GM18861 (cell line): ENCODE measurements around the gene PRPF31.

ENCODE experiments used
- ATAC-seq: cut with Tn5 transposase; IDR thresholded peaks from one replicate; pipeline ENCODE4 v1.9.1; 2021; ENCODE audit not compliant: unreplicated experiment

The PRPF31 gene

DNA sequence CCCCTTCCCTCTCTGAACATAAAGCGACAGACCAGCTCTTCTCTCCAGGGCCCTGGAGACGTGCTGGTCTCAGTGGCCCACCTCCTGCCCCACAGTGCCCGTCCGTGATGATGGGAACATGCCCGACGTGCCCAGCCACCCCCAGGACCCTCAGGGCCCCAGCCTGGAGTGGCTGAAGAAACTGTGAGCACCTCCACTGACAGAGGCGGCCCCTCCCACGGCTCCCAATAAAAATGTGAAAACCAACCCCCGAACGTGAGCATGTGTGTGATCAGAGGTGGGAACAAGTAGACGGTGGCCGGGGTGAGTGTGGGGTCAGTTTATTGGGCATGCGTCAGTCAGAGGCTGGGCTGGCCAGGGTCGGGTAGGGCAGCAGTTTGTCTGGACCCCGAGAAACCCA lies 8.8 kb upstream of the PRPF31 start:
- ATAC-seq = no peak

DNA sequence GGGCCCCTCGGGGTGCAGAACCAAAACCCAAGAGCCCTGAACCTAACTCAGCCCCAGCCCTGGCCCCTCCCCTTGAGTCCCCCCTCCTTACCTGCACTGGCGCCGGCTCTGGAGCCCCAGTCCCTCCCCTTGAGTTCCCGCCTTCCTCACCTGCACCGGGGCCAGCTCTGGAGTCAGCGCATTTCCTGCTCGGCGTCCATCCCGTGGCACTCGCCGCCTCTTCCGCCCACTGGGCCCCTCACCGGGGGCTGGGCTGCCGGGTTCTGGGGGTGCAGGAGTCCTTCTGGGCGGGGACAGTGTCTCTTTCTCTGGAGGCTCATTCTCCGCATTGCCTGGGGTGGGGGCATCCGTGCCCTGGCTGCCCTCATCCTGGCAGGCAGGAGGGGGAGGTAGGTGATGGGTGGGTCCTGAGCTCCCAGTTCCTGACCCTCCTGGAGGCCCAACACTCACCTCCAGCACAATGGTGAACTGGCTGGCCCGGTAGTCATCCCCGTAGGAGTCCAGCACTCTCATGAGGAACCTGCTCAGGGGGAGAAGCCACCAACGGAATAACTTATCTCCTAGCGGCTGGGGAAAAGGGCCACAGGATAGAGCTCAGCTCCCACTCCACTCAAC lies 7.6 kb upstream of the PRPF31 start:
- ATAC-seq = no peak

DNA sequence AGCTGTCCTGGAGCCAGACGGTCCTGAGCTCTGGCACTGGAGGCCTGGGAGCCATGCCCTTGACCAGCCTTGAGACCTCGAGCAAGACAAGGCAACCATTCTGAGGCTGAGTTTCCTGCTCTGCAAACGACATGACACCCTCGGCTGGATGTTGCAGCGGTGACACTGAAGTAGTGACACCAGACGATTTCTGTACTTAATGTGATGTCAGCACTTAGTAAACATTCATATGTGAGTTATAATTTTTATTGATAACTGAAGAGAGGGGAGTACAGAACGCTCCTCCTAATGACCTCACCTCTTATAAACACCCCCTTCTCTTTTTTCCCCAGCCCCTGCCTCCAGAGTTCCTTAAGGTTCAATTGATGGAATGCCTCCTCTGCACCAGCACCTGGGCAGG lies 7.1 kb upstream of the PRPF31 start:
- no peak for ATAC-seq

DNA sequence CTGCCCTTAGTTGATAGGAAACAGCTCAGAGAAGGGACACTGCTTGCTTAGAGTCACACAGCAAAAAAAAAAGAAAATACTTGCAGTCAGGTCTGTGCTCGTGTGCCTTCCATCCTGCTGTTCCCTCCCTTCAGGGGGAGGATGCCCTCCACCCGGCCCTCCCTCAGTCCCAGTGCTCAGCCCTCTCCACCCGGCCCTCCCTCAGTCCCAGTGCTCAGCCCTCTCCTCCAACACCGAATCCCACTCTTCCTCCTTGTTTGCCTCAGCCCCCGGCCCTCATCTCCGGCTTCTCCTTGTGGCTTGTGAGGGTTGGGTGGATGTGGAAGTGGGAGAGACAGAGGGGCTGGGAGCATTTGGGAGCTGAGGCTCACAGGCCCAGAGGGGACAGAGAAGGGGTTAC lies 5.9 kb upstream of the PRPF31 start:
- no peak for ATAC-seq

DNA sequence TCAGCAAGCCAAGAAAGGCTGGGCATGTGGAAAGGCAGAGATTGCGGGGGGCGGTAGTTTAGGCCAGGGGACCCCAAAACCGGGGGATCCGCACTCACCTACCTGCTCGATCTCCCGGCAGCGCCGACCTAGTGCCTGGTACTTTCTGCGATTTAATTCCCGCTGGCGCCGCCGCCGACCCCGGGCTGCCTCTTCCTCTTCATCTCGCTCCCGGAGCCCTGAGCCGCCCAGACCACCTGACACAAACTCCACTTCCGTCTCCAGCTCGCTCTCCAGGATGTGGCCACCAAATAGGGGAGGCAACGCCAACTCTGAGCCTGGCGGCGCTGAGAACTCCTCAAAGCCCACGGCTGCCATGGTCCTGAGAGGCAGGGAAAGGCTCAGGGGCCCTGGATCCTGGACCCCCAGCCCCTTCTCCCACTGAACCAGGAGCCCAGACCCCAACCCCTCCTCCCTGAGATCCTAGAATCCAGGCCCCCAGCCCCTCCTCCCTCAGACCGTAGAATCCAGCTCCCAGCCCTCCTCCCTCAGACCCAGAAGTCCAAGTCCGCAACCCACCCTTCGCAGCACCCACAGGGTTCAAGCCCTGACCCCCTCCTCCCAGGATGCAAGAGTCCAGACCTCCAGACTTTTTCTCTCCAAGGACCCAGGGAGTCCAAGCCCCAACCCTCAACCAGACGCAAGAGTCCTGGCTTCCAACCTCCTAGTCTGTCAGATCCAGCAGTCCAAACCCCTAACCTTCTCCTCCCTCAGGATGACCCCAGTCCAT lies 1.0 kb upstream of the PRPF31 start:
- no peak for ATAC-seq

DNA sequence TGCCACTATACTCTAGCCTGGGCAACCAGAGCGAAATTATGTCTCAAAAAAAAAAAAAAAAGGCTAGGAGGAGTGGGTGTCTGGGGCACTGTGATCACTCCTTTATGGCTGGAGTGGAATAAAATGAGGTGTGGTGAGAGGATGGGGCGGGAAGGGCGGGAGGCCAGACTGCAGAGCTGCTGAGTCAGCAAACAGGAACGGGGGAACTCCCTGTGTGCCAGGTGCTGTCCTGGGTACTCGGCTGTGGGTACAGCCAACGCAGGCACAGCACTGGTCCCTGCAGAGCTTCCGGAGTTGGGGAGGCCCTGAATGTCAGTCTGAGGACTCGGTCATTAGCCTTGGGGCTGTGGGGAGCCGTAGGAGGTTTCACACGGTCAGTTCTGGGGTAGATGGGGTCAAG lies 5.7 kb downstream of the PRPF31 start:
- ATAC-seq = no peak

DNA sequence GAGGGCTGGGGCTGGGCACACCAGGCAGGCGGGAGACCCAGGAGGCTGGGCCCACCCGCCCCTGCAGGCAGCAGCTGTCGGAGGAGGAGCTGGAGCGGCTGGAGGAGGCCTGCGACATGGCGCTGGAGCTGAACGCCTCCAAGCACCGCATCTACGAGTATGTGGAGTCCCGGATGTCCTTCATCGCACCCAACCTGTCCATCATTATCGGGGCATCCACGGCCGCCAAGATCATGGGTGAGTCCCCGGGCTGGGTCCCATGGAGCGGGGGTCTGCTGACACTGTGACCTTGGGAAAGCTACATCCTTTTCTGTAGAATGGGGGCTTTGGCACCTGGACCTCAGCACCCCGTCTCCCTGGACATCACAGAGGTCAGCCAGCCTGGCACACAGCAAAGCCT lies 8.1 kb downstream of the PRPF31 start:
- no peak for ATAC-seq

DNA sequence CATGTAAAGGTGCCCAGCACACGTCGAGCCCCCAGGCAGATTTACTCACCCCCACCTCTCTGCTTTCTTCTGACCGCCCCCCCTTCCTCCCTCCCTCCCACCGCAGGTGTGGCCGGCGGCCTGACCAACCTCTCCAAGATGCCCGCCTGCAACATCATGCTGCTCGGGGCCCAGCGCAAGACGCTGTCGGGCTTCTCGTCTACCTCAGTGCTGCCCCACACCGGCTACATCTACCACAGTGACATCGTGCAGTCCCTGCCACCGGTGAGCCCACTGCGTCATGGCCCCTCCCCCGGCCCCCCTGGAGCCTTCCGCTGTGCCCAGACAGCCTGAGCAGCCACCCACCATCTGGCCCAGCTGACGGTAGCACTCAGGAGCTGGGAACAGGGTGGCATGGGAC lies 8.8 kb downstream of the PRPF31 start:
- no peak for ATAC-seq

DNA sequence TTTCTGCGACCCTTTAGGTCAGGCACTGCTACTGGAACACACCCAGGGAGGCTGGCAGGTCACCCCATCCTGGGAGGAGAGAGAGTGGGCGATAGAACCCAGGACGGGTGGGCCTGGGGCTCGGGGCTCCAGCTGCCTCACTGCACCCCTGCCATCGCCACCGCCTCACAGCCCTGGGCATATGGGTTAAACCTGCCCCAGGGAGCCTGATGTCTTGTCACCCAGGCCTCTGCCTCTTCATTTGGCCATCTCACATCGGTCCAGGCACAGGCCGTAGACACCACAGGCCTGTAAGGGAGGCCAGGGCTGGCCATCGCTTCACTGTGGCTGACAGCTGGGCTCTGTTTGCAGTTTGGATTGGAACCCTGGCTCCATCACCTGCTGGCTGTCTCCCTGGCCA lies 10.2 kb downstream of the PRPF31 start:
- ATAC-seq = no peak

DNA sequence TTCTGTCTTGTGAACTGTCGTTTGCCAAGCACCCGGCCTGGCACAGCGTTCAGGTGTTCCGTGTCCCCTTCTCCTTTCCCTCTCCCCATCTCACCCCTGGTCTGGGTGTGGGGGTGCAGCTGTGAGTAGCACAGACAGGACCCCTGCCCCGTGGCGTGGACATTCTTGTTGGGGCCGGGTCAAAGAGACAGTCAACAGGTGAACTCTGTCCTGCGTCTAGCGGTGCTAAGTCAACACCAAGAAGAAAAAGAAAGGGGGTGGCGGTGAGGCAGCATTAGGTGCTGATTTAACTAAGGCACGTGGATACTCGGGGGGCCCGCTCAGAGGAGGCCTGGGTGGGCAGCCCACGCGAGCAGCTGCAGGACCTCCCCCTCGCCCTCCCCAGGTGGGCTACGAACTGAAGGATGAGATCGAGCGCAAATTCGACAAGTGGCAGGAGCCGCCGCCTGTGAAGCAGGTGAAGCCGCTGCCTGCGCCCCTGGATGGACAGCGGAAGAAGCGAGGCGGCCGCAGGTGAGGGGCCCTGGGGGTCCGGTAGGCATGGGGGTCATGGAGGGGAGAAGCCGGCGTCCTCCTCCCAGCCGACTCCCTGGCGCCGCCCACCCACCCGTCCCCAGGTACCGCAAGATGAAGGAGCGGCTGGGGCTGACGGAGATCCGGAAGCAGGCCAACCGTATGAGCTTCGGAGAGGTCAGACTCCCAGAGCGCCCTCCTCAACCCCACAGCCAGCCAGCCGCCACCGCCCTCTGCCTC lies 12.3 kb downstream of the PRPF31 start:
- no peak for ATAC-seq

DNA sequence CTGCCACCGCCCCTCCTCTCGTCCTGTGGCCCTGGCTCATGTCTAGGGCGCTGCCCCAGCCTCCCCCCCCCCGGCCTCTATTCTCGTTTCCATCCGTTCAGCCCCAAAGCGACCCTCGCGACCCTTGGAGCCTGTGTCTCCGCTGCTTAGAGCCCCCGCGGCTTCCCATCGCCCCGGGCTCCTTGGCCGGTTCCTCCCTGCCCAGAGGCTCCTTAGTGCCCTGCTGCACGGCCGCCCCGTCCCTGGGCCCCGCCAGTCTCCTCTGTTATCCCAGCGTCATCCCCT lies 12.8 kb downstream of the PRPF31 start:
- no peak for ATAC-seq

DNA sequence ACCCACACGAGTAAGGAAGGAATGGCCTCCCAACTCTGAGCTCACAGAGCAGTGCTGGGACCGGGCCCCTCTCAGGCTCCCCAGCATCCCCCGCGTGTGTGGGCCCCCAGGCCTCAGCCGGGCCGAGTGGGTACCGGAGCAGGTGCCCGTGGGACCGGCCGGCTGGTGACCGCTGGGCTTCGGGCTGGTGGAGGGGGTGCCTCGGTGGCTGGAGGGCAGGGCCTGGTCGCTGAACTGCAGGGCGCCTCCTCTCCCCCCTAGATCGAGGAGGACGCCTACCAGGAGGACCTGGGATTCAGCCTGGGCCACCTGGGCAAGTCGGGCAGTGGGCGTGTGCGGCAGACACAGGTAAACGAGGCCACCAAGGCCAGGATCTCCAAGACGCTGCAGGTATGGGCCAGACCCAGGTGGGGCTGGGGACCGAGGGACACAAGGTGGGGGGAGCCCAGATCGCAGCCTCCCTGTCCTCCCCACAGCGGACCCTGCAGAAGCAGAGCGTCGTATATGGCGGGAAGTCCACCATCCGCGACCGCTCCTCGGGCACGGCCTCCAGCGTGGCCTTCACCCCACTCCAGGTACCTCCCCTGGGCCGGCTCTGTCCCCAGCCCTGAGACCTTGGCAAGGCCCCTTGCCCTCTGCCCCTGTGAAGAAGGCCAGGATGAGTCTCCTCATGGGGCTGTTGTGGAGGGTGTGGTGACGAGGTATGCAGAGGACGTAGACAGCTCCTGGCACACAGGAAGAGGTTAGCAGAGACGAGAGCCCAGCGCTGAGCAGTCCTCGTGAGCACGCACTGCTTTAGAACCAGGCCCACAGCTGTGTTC lies 13.5 kb downstream of the PRPF31 start:
- ATAC-seq = no peak

DNA sequence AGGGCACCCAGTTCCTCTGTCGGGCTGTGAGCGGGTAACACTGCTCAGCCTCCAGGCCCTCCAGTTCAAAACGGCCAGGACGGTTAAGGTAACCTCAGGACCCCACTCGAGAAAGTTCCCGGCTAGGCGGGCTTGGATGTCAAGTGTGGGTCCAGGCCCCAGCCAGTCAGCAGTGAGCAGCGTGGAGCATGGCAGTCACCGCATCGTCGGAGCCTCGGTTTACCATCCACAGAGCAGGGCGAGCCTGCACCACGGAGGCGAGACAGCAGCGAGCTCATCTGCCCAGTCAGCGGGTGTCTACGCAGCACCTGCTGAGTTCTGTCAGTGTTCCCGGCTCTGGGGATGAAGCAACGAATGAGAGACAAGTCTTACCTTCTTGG lies 14.1 kb downstream of the PRPF31 start:
- no peak for ATAC-seq

DNA sequence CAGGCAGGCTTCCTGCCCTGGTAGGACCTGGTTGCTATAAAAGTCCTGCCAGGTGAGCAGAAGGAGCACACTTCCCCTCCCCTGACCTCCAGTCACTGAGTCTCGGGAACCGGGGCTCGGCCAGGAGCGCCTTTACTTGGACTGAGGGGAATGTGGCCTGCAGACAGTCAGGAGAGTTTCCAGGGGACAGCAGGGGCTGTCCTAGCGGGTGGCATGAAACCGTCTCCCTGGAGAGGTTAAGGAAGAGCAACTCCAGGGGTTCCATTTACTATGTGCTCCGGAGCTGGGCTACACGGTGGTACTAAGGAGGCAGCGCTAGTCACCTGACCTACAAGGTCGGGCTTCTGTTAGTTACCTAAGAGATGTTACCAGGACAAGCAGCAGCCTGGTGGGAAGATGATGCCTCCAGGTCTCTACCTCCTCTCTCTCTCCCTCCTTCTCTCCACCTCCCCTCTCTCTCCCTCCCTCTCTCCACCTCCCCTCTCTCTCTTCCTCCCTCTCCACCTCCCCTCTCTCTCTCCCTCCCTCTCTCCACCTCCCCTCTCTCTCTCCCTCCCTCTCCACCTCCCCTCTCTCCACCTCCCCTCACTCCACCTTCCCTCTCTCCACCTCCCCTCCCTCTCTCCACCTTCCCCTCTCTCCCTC lies 17.9 kb downstream of the PRPF31 start:
- ATAC-seq = no peak

DNA sequence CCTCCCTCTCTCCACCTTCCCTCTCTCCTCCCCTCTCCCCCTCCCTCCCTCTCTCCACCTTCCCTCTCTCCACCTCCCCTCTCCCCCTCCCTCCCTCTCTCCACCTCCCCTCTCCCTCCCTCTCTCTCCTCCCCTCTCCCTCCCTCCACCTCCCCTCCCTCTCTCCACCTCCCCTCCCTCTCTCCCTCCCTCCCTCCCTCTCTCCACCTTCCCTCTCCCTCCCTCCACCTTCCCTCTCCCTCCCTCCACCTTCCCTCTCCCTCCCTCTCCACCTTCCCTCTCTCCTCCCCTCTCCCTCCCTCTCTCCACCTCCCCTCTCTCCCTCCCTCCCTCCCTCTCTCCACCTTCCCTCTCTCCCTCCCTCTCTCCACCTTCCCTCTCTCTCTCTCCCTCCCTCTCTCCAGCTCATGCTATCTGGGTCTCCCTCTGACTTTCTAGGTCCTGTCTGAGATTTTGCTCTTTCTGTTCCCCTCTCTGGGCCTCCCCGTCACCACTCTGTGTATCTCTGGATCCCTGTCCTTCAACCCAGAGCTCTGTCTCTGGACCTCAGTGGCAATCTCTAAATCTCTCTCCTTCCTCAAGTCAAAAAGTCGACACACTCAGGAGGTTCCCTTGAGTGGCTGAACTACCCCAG lies 18.5 kb downstream of the PRPF31 start:
- ATAC-seq = no peak

DNA sequence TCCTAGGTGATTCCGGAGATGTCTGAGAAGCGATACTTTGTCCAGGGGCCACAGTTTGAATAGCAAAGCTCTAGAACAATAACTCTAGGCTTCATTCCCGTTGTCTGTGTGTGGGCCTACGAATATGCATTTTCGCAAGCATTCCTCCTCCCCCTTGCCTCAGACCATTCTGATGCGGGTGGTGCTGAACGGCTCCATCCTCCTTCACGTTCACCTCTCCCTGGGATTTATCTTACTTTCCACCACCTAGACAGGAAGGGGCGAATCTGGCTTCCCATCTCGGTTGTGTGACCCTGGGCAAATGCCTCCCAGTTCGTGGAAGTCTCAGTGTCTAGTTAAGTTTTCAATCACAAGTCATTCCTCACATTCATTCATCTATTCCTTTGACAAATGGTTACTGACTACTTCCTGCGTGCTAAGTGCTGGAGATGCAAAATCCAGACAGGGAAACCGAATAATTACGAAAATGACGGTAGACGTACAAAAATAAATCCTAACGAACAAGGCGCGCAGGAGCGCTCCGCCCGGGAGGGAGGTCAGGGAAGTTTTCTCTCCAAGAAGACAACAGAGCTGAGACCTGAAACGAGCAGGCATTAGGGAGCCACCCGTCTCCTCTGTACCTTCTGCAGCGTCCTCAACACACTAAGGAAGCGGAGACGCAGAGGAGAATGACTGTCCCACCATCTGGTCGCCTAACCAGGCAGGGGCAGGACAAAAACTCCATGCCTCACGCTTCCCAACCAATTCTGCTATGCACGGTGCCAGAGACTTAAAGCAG lies 20.7 kb downstream of the PRPF31 start:
- no peak for ATAC-seq

DNA sequence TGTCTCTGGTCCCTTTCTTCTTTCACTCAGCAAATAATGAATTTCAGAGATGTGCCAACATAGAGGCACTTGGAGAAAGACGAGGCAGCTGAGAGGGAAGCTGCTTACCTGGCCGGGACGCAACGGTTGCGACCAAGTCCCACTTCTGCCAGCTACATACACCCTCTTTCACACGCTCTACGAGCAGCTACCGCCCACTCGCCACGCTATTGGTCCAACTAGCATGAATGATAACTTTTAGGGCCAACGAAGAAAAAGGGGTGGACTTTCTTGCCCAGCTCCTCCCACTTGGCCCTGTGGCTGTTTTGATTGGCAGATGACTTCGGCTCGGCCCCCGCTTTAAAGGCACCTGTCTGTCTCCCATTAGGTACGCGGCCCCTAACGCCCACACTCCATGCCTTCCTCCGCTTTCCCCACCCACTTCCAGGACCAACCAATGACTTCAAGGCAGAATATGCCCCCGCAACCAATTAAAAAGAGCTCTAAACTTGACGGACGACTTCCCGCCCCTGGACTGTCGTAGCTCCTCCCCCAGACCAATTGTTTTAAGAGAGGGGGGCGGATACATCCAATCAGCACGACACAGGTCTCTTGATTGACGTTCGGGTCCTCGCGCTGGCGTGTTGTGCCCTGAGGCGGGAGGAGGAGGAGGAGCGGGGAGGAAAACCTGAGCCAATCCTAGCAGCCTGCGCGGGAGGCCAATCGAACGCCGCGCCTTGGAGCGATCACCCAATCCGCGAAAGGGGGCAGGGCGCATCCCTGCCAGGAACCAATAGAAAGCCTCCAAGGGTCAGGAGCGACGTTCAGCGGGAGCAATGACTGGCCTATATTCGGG lies 21.5 kb downstream of the PRPF31 start:
- ATAC-seq = peak; percentile 70

DNA sequence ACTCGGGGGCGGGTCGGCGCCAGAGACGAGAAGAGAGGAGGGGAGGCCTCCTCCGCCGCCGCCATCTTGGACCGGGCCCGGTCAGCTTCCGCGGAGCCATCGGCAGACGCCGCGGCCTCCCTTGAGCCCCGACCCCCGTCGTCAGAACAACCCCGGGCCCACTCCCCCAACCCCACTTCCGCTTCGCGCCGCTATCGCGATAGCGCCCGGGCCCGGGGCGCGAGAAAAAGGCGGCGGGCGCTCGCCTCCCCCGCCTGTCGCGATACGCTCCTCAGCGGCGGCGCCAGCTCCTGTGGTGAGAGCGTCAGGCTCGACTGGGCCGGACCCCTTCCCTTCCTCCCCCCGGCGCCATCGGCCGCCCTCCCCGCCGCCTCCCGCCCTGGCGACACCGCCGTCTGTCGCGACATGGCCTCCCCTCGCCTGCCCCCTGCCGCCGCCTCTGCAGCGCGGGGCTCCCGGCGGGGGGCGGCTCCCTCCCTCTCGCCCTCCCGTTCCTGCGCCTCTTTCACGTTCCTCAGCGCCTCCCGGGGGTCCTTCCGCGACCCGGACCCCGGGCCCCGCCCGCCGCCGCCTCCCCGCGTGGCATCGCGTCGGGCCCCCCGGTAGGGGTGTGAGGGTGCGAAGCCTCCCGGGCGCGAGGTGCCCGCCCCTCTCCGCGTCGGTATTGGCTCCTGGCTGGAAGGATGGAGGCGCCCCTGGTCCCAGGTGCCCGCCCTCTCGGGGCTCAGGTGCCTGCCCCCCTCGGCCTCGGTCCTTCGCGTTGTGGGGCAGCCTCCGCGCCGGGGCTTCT lies 22.3 kb downstream of the PRPF31 start, which contains the start of gene CNOT3:
Gene CNOT3 (plus strand): TSS at position 64 of the 790 bp plus-strand sequence. CDS start 5,217 bp downstream, outside the sequence.
- ATAC-seq = no peak
